ENCODE results near the gene APP.

- TF ChIP-seq CTCF (IDR thresholded peaks at IDR 0.05) (no peak), POLR2A (IDR thresholded peaks at IDR 0.05) (no peak), POLR2AphosphoS5 (IDR thresholded peaks at IDR 0.05) (no peak)
These were observed 26.5 kb downstream of the APP start for GRCh38 chr21:26144031-26144430.
